Stomach (tissue), 4 donors: Measurements from ENCODE around the gene FARS2.

Experiments
- EP300 ChIP-seq: sonication (generic); formaldehyde crosslinking; IDR thresholded peaks from one replicate; pipeline ENCODE4 v1.6.1; 2017; ENCODE audit warnings: antibody characterized with exemption
- POLR2A ChIP-seq, 4 donors: fragments of 450-650 bp; IDR thresholded peaks; one replicate each; pipeline ENCODE4 v1.6.1; 2016; ENCODE audit warnings: antibody characterized with exemption in 4 of 4, control low read depth in 2 of 4, mild to moderate bottlenecking in 1 of 4, moderate library complexity in 1 of 4
- POLR2AphosphoS5 ChIP-seq, 3 donors: sonication (generic); formaldehyde crosslinking; IDR thresholded peaks; one replicate each; pipeline ENCODE4 v1.6.1; 2016; ENCODE audit warnings: antibody characterized with exemption in 3 of 3
- TF ChIP-seq, protein P1 (sequence below), 7 experiments: fragments of 450-650 bp in 4 of 7; fragments of 200-600 bp in 3 of 7; sonication (generic) in 3 of 7; IDR thresholded peaks; one replicate each; pipeline ENCODE4 v1.5.1; 2016 to 2019; ENCODE audit warnings: antibody characterized with exemption in 7 of 7, control low read depth in 2 of 7, mild to moderate bottlenecking in 1 of 7

DNA sequence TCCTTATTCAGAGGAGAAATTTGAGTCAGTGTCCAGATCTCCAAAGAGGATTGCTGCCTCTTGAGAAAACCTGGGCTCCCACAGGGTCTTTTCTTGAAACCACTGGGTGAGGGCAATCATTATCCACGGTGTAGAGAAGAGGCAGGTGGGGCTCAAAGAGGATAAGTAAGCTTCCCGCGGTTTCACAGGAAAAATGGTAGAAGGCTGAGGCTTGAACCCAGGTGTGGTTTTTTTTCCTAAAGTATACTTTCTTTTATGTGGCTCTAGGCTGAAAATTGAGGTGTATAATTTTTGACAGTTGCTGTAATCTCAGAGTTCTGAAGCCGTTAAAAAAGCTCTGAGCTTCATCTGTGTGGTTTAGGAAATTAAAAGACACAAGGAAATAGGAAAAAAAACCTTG lies 164.5 kb downstream of the FARS2 start:
- TF ChIP-seq, protein P1, sequence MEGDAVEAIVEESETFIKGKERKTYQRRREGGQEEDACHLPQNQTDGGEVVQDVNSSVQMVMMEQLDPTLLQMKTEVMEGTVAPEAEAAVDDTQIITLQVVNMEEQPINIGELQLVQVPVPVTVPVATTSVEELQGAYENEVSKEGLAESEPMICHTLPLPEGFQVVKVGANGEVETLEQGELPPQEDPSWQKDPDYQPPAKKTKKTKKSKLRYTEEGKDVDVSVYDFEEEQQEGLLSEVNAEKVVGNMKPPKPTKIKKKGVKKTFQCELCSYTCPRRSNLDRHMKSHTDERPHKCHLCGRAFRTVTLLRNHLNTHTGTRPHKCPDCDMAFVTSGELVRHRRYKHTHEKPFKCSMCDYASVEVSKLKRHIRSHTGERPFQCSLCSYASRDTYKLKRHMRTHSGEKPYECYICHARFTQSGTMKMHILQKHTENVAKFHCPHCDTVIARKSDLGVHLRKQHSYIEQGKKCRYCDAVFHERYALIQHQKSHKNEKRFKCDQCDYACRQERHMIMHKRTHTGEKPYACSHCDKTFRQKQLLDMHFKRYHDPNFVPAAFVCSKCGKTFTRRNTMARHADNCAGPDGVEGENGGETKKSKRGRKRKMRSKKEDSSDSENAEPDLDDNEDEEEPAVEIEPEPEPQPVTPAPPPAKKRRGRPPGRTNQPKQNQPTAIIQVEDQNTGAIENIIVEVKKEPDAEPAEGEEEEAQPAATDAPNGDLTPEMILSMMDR (IDR thresholded peaks at IDR 0.05), result no peak
- TF ChIP-seq EP300, result no peak
- TF ChIP-seq POLR2A (IDR thresholded peaks at IDR 0.05), result no peak
- TF ChIP-seq POLR2AphosphoS5 (IDR thresholded peaks at IDR 0.05), result no peak
